MM.1S (cell line): ENCODE measurements around the gene FAM234B.

ENCODE experiments used
- DNase-seq: peaks from one replicate; pipeline ENCODE4 v3.0.0-alpha.2; 2015
- H2AFZ ChIP-seq: fragments of 300-600 bp; sonication (generic); 2 replicates; pipeline ENCODE4 v1.6.0; 2016; ENCODE audit warnings: antibody characterized with exemption, low read length
- H3F3A ChIP-seq: fragments of 300-600 bp; sonication (generic); 2 replicates; pipeline ENCODE4 v1.6.1; 2016; ENCODE audit warnings: mild to moderate bottlenecking, antibody characterized with exemption, low read length, moderate library complexity, mixed read lengths; ENCODE audit not compliant: insufficient read depth
- H3K27ac ChIP-seq: fragments of 300-600 bp; sonication (generic); 2 replicates; pipeline ENCODE4 v1.5.1; 2016; ENCODE audit warnings: mild to moderate bottlenecking, low read length
- H3K27me3 ChIP-seq: fragments of 300-600 bp; sonication (generic); replicated peaks from 2 replicates; pipeline ENCODE4 v1.6.0; 2016; ENCODE audit warnings: low read length; ENCODE audit not compliant: insufficient read depth
- H3K36me3 ChIP-seq: fragments of 300-600 bp; sonication (generic); replicated peaks from 2 replicates; pipeline ENCODE4 v1.6.1; 2016; ENCODE audit warnings: mild to moderate bottlenecking, low read length, mixed read lengths; ENCODE audit not compliant: insufficient read depth
- H3K4me1 ChIP-seq: fragments of 300-600 bp; sonication (generic); 2 replicates; pipeline ENCODE4 v1.6.1; 2016; ENCODE audit warnings: low read length, mixed read lengths
- H3K4me2 ChIP-seq: fragments of 300-600 bp; sonication (generic); 2 replicates; pipeline ENCODE4 v1.6.0; 2016; ENCODE audit warnings: low read depth, low read length
- H3K4me3 ChIP-seq: fragments of 300-600 bp; sonication (generic); 2 replicates; pipeline ENCODE4 v1.5.1; 2016; ENCODE audit warnings: low read length, mixed read lengths
- H3K79me2 ChIP-seq: fragments of 300-600 bp; sonication (generic); 2 replicates; pipeline ENCODE4 v1.6.1; 2016; ENCODE audit warnings: mixed run types, low read length, mixed read lengths
- H3K9ac ChIP-seq: fragments of 300-600 bp; sonication (generic); 2 replicates; pipeline ENCODE4 v1.6.1; 2016; ENCODE audit warnings: low read length, mixed read lengths
- H3K9me2 ChIP-seq: fragments of 300-600 bp; sonication (generic); replicated peaks from 2 replicates; pipeline ENCODE4 v1.6.1; 2016; ENCODE audit warnings: mild to moderate bottlenecking, low read length, mixed read lengths; ENCODE audit not compliant: insufficient read depth
- H3K9me3 ChIP-seq: fragments of 300-600 bp; sonication (generic); replicated peaks from 2 replicates; pipeline ENCODE4 v1.6.1; 2016; ENCODE audit warnings: mild to moderate bottlenecking, low read length, mixed read lengths; ENCODE audit not compliant: insufficient read depth
- H4K20me1 ChIP-seq: fragments of 300-600 bp; sonication (generic); 2 replicates; pipeline ENCODE4 v1.6.1; 2016; ENCODE audit warnings: mild to moderate bottlenecking, low read length, moderate library complexity, mixed read lengths; ENCODE audit not compliant: insufficient read depth
- EZH2 ChIP-seq: fragments of 300-600 bp; sonication (generic); optimal IDR thresholded peaks from 2 replicates; pipeline ENCODE3; 2017; ENCODE audit warnings: low read depth, mild to moderate bottlenecking, antibody characterized with exemption, low read length, mixed read lengths
- EZH2phosphoT487 ChIP-seq: fragments of 300-600 bp; sonication (generic); IDR thresholded peaks from 2 replicates; pipeline ENCODE4 v1.6.1; 2018; ENCODE audit warnings: antibody characterized with exemption, low read length
- TF ChIP-seq, protein P1 (sequence below): fragments of 300-600 bp; sonication (generic); IDR thresholded peaks from 2 replicates; pipeline ENCODE4 v1.5.1; 2016; ENCODE audit warnings: antibody characterized with exemption, low read length, mixed read lengths

Gene FAM234B

DNA sequence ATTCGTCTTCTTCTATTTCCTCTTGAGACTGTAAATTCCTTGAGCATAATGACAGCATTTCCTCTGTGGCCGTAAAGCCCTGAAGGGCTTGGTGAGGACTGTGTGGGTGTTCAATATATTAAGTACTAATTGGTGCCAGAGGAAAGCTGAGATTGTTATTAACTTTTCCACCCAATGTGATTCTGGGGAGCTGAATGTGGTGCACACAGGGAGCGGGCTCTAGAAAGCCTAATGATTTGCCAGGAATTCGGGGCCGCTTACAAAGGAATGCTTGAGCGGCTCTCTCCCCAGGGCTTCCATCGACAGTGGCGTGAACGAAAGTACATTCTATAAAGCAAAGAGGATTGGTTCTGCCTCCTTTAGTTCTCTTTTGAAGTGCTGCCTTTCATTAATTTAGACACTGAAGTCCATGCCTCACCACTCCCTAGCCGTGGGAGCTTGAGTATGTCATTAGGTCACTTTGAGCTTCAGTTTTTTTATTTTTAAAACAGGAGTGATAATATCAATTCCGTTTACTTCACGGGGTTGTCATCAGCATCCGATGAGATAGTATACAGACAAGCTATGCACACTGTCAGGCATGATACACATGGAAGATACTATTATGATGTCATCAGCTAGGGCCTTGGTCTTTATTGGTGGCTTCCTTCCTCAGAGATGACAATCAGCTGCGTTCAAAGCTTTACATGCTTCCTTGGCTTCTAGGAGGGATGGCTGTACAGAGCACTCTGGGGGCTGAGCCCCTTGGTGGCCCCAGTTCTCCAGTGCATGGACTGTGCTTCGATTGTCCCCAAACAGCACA, 70.3 kb downstream of the FAM234B start:
- H3K27me3 ChIP-seq, result no peaks in the 10 kb centered on the region

DNA sequence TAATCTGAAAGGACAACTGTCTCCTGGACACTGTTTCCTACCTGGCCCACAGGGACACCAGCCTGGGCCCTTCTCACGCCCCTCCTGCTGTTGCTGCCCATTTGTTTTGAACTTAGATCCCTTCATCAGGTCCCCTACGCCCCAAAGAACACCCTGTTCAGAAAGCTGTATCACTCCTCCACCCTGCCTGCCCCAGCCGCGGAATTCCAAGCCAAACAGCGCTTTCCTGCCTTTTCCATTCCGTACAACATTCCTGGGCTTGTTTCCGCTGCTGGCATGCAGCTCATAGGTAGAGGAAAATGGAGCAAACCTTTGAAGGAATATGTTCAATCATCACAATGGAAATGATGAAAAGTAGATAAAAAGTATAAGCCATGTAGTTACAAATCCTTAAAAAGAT, 72.1 kb downstream of the FAM234B start:
- no peaks in the 10 kb centered on the region for H3K79me2 ChIP-seq
- H3K4me2 ChIP-seq, result no peak overlapping the region
- no peaks in the 10 kb centered on the region for H3K36me3 ChIP-seq
- H3K9ac ChIP-seq, result no peak overlapping the region
- H3K27me3 ChIP-seq, result no peaks in the 10 kb centered on the region
- TF ChIP-seq EZH2phosphoT487 (no peak), EZH2 (no peak)
- TF ChIP-seq, protein P1, sequence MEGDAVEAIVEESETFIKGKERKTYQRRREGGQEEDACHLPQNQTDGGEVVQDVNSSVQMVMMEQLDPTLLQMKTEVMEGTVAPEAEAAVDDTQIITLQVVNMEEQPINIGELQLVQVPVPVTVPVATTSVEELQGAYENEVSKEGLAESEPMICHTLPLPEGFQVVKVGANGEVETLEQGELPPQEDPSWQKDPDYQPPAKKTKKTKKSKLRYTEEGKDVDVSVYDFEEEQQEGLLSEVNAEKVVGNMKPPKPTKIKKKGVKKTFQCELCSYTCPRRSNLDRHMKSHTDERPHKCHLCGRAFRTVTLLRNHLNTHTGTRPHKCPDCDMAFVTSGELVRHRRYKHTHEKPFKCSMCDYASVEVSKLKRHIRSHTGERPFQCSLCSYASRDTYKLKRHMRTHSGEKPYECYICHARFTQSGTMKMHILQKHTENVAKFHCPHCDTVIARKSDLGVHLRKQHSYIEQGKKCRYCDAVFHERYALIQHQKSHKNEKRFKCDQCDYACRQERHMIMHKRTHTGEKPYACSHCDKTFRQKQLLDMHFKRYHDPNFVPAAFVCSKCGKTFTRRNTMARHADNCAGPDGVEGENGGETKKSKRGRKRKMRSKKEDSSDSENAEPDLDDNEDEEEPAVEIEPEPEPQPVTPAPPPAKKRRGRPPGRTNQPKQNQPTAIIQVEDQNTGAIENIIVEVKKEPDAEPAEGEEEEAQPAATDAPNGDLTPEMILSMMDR, result no peak
- no peak overlapping the region for H2AFZ ChIP-seq
- H3K4me3 ChIP-seq, result no peak overlapping the region
- no peaks in the 10 kb centered on the region for H3K4me1 ChIP-seq
- no peaks in the 10 kb centered on the region for H3F3A ChIP-seq
- H3K9me2 ChIP-seq, result no peaks in the 10 kb centered on the region
- H4K20me1 ChIP-seq, result no peaks in the 10 kb centered on the region
- no peaks in the 10 kb centered on the region for H3K9me3 ChIP-seq
- no peak overlapping the region for H3K27ac ChIP-seq
- DNase-seq, result no peak

More for the DNA sequence above, 70.3 kb downstream of the FAM234B start:
- no peak overlapping the region for H3K9ac ChIP-seq
- H3K4me3 ChIP-seq, result no peak overlapping the region
- H3K4me2 ChIP-seq, result no peak overlapping the region
- no peaks in the 10 kb centered on the region for H3K79me2 ChIP-seq
- no peaks in the 10 kb centered on the region for H3K36me3 ChIP-seq
- no peak for DNase-seq
- no peak for TF ChIP-seq EZH2phosphoT487
- TF ChIP-seq, protein P1, result no peak
- TF ChIP-seq EZH2, result no peak
- H3K9me2 ChIP-seq, result no peaks in the 10 kb centered on the region
- H3F3A ChIP-seq, result no peaks in the 10 kb centered on the region
- H3K9me3 ChIP-seq, result no peaks in the 10 kb centered on the region
- no peaks in the 10 kb centered on the region for H3K4me1 ChIP-seq
- no peak overlapping the region for H3K27ac ChIP-seq
- no peaks in the 10 kb centered on the region for H4K20me1 ChIP-seq
- H2AFZ ChIP-seq, result no peak overlapping the region

DNA sequence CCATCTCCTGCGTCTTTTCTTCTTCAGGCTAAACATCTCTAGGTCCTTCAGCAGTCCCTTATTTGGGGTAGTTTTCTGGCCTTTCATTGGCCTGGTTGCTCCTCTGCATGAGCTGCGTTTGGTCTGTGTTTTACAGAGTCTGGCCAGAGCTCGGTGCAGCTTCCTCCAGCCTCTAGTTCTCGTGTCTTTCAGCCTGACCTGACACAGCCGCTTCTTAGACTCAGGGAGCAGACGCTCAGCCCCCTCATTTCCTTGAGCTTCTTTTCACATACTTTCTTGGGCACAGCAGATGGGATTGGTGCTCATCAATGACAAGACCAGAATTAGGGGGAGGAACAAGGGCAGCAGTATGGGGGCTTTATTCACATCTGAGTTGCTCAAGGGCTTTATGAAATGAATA, 72.8 kb downstream of the FAM234B start:
- H3K79me2 ChIP-seq, result no peaks in the 10 kb centered on the region
- no peaks in the 10 kb centered on the region for H3K36me3 ChIP-seq
- no peak overlapping the region for H3K4me2 ChIP-seq
- TF ChIP-seq, protein P1, result no peak
- TF ChIP-seq EZH2, result no peak
- TF ChIP-seq EZH2phosphoT487, result no peak
- H3F3A ChIP-seq, result no peaks in the 10 kb centered on the region
- H3K9ac ChIP-seq, result no peak overlapping the region
- no peaks in the 10 kb centered on the region for H3K27me3 ChIP-seq
- H3K9me2 ChIP-seq, result no peaks in the 10 kb centered on the region
- DNase-seq, result no peak
- no peaks in the 10 kb centered on the region for H3K9me3 ChIP-seq
- no peaks in the 10 kb centered on the region for H3K4me1 ChIP-seq
- H4K20me1 ChIP-seq, result no peaks in the 10 kb centered on the region
- no peak overlapping the region for H2AFZ ChIP-seq
- no peak overlapping the region for H3K27ac ChIP-seq
- no peak overlapping the region for H3K4me3 ChIP-seq
